ENCODE measurements around the gene GTF2IRD1.
"Not testable (repeated sequence)": the region's sequence is repeated elsewhere in the genome, so short reads cannot be mapped to it uniquely, and the experiment has no call there.

GTF2IRD1 gene

GRCh38 chr7:74502216-74502891, 48.6 kb downstream of the GTF2IRD1 start:
- no peak for DNase-seq (ENCODE audit: low read depth)
- TF ChIP-seq CTCF (conservative IDR thresholded peaks at IDR 0.05; ENCODE audit: low read depth, low read length): no peak
- no peak overlapping the region for H3K4me3 ChIP-seq (ENCODE audit: low read length)

GRCh38 chr7:74503061-74503460, 49.4 kb downstream of the GTF2IRD1 start:
- no peak for DNase-seq (ENCODE audit: low read depth)
- TF ChIP-seq CTCF (conservative IDR thresholded peaks at IDR 0.05; ENCODE audit: low read depth, low read length): no peak
- H3K4me3 ChIP-seq (ENCODE audit: low read length): no peak overlapping the region

GRCh38 chr7:74503943-74504342, 50.2 kb downstream of the GTF2IRD1 start:
- no peak overlapping the region for H3K4me3 ChIP-seq (ENCODE audit: low read length)
- TF ChIP-seq CTCF (conservative IDR thresholded peaks at IDR 0.05; ENCODE audit: low read depth, low read length): no peak
- DNase-seq (ENCODE audit: low read depth): no peak

GRCh38 chr7:74505471-74506324, 52.0 kb downstream of the GTF2IRD1 start:
- H3K4me3 ChIP-seq (ENCODE audit: low read length): no peak overlapping the region
- no peak for DNase-seq (ENCODE audit: low read depth)
- TF ChIP-seq CTCF (conservative IDR thresholded peaks at IDR 0.05; ENCODE audit: low read depth, low read length): no peak

GRCh38 chr7:74506325-74506724, 52.6 kb downstream of the GTF2IRD1 start:
- DNase-seq (ENCODE audit: low read depth): no peak
- TF ChIP-seq CTCF (conservative IDR thresholded peaks at IDR 0.05; ENCODE audit: low read depth, low read length): no peak
- H3K4me3 ChIP-seq (ENCODE audit: low read length): no peak overlapping the region

- no peak for TF ChIP-seq CTCF (conservative IDR thresholded peaks at IDR 0.05; ENCODE audit: low read depth, low read length)
- DNase-seq (ENCODE audit: low read depth): no peak
- no peak overlapping the region for H3K4me3 ChIP-seq (ENCODE audit: low read length)
Measured at GRCh38 chr7:74507538-74508319, 54.0 kb downstream of the GTF2IRD1 start.

GRCh38 chr7:74509453-74509852, 55.7 kb downstream of the GTF2IRD1 start:
- not testable (repeated sequence) for H3K4me3 ChIP-seq (ENCODE audit: low read length)

More at GRCh38 chr7:74509453-74509852, 55.7 kb downstream of the GTF2IRD1 start:
- DNase-seq (ENCODE audit: low read depth): not testable (repeated sequence)
